Suppressor macrophage treated with lipopolysaccharide for 1 hour (primary cell): ENCODE measurements around the gene MAB21L2.
"Not testable (repeated sequence)": the region's sequence is repeated elsewhere in the genome, so short reads cannot be mapped to it uniquely, and the experiment has no call there.

Experiments used
- DNase-seq, 3 donors: peaks; one replicate each; pipeline ENCODE4 v3.0.0-alpha.2; 2020 to 2022

The MAB21L2 gene

DNA sequence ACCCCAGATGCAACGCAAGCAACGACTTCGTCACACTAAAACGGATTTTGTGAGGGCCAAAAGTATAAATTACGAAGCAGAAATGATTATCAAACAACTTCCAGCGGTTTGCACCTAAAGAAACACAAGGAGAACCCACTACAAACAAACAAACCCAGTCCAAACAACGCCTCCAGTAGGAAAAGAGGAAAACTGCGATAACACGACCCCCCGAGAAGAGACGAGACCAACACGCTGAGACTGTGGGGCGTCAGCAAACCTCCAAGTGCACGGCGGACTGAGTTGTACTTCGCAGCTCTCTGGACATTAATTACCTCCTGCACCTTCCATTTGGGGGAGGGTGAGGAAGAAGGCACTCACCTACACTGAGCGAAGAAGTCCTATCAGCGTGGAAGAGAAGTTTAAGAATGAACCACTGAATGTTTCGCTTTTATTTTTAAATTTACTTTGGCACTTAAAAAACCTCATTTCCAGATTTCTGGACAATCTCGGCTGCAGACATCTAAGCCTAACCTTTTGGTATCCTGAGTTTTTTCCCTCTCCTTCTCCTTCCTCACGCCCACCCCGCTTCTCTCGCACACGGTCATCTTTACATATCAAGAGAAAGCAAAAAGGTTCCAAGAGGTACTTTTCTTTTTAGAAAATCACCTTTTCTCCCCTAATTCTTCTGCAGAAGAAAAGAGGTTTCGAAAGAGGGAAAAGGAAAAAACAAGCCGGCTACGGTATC is at the start of gene MAB21L2:
TSS of gene MAB21L2 (plus strand) at position 6 of the 727 bp plus-strand sequence. CDS start 879 bp downstream, outside the sequence.
- DNase-seq: no peak

DNA sequence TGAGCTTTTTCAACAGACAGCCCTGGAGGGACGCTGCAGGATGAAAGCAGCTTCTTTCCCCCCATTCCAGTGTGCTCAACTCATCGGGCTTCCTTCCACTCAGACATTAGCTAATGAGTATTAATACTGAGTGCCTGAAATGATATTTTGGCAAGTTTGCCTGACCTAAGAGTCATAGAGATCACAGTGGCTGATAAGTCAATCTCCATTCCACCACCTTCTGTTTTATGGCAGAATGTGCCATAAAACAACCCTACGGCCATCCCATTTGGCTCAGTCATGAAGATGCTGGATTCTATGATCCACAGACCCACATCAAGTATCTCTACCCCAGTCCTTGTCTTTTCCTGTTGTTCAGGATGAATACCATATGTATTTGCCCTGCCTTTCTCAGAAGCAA is 48.3 kb upstream of the MAB21L2 start:
- DNase-seq: no peak

DNA sequence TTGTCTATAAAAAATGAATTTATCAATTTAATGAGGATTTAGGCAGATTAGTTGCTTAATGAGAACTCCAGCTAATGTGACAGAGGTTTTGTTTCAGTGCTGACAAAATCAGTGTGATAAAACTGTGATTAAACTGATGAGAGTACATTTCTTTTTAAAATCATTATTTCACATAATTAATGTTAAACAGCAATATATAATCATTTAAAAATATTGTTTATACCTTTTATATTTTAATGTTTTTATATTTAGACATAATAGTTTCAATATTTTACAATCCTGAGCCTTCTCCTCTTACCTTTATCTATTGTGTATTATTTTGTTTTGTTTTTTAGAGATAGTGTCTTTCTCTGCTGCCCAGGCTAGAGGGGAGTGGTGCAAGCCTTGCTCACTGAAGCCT is 47.1 kb upstream of the MAB21L2 start:
- DNase-seq: no peak

DNA sequence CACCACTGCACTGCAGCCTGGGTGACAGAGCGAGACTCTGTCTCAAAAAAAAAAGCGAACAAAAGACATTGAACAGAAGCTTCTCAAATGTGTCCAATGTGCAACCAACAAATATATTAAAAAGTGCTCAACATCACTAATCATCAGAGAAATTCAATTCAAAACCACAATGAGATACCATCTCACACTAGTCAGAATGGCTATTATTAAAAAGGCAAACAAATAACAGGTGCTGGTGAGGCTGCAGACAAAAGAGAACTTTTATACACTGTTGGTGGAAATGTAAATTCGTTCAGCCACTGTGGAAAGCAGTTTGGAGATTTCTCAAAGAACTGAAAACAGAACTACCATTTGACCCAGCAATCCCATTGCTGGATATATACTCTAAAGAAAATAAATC is 44.0 kb upstream of the MAB21L2 start:
- DNase-seq: not testable (repeated sequence)

DNA sequence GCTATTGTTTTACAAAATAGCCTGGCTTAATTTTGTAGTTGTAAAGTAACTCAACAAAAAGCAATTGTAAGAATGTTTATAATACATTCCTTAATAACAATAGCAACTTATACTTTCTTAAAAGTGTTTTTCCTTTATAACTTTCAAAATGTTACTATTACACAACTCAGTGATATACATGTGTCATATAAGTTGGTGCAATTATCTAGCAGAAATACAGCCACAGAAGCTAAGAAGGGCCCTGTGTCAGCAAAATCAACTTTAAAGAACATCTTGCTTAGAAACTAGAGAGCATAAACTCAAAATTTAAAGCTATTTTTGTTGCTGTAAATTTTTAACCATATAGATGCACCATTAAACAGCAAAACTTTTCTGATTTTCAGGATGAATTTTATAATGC is 41.4 kb upstream of the MAB21L2 start:
- DNase-seq: peak in 1 of 3 donors; percentile 4

DNA sequence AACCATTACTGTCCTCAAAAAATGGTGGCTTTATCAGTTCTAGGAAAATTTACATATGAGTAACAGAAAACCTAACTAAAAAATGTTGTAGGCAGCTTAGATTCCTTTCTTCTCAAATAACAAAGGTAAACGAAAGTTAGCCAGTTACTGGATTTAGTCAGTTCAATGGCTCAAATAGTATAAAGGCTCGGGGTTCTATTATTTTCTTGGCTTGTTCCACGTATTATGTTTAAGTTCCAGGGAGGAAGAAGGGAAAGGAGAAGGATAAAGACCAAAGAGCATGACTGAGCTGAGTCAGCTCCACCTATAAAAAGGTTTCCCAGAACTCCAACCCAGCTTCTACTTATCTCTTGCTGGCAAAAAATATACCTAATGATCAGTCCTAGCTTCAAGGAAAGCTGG is 41.0 kb upstream of the MAB21L2 start:
- DNase-seq: no peak

DNA sequence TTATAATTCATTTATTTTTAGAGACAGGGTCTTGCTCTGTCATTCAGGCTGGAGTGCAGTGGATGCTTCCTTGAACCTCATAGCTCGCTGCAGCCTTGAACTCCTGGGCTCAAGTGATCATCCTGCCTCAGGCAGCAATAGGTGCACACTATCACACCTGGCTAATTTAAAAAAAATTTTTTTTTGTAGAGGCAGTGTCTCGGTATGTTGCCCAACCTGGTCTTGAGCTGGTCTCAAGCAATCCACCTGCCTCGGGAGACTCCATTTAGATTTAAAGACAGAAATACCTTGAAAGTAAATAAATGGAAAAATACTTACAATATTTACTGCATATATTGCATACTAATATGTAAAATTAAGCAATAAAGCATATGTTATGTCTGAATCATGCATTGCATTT is 40.3 kb upstream of the MAB21L2 start:
- no peak for DNase-seq

DNA sequence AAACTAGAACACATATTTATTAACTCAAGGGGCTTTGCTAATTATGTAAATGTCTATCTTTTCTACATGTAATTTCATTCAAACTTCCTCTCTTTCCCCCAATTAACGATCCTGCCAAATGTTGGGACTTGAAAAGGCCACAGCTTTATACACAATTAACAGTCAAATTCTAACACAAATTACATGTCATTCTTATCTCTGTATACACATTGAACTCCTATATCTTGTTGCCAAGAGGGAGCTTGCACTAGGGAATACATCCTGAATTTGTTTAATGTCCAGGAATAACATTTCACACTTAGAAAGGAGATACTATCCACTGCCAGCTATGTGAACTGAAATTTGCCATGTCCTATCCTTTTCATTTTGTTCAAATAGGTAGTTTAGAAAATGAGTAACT is 38.9 kb upstream of the MAB21L2 start:
- DNase-seq: no peak

DNA sequence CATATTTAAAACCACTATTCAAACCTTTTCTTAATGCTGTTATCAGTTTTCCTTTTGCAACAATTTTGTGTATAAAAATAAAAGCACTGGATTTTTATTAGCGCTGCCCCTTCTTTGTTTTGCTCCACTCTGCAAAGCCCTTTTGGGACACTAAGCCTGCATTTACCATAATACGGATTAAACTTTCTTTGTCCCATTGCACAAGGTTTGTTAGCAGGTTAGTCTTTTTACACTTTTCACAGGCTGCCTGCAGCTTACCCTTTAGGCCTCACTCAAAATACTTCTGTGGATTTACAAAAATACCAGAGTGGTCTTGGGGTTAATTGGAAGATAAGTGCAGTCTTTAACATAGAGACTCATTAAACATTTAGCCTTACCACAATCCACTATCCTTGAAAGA is 35.7 kb upstream of the MAB21L2 start:
- DNase-seq: no peak

DNA sequence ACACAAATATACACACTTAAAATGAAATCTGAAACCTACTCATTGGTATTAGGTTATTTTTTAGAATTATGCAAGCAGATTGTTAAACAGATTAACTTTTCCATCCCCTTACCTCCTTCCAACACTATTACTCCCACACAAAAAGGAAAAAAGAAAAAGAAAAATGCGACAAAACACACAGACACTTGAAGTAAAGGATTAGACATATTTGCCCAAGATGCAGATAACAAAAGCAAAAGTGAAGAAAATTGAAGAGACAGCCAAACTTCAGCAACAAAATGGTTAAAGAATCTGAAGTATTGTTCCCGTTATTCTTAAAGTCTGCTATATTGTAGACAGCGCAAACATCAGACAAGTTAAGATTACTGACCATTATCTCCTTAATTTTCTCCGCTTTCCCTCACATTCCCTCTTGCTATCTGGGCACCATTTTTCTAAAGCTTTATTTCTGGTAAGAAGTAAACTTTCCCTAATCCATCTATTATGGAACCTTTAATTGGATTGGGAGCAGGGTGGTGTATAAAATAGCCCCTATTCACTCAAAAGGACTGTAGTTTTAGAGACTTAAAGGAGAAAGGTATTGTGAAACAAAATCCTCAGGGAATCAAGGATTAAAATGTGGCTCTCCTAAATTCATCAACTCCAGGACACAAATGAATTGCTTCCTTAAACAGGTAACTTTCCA is 34.7 kb upstream of the MAB21L2 start:
- DNase-seq: no peak

DNA sequence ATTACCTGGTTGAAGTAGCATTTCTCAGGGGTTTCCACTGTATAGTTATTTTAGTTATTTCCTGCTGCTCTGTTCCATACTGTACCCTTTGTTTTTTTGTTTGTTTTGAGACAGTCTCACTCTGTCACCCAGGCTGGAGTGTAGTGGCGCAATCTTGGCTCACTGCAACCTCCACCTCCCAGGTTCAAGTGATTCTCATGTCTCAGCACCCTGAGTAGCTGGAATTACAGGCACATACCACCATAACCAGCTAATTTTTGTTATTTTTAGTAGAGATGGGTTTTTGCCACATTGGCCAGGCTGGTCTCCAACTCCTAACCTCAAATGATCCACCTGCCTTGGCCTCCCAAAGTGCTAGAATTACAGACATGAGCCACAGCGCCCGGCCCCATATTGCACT is 24.1 kb upstream of the MAB21L2 start:
- not testable (repeated sequence) for DNase-seq

DNA sequence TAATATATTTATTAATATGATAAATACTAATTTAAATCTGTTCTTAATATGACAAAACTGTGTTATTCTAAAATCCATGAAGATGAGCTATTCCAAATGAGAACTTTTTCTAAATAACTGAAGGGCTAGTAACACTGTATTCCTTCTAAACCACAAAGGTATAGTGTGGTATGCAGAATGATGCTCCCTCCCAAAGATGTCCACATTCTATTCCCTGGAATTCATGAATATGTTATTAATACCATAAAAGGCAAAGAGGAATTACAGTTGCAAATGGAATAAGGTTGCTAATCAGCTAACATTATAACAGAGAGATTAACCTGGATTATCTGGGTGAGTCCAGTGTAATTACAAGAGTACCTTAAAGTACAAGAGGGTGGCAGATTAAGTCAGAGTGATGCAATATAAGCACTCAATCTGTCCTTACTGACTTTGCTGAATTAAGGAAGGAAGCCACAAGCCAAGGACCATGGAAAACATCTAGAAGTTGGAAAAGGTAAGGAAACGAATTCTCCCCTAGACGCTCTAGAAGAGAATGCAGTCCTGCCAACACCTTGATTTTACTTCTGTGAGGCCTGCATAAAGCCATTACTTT is 20.7 kb upstream of the MAB21L2 start:
- no peak for DNase-seq

DNA sequence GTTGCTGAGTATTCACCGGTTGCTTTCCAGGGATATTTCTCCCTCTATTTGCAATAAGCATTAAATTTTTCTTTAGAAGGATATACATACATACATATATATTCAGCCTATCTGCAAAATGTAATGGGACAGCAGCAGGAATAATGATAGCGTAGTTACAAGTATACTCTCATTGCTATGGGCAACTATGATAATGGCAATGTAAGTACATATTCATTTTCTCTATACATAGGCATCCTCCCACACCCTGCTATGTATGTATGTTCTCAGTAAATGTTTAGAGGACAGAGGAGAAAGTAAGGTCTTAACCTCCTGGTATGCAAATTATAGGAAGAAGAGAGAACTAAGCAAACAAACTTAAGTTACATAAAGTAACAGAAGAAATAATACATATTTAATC is 19.7 kb upstream of the MAB21L2 start:
- no peak for DNase-seq

DNA sequence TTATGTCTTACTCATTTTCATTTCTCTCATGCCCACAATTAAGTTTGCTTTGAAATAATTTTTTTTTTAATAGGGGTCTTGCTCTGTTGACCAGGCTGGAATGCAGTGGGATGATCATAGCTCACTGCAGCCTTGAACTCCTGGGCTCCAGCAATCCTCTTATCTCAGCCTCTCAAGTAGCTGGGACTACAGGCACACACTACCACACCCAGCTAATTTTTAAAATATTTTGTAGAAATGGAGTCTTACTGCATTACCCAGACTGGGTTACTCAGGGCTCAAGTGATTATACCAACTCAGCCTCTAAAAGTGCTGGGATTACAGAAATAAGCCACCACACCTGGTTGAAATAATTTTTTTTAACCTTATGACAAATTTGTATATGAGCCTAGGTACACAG is 19.2 kb upstream of the MAB21L2 start:
- DNase-seq: no peak

DNA sequence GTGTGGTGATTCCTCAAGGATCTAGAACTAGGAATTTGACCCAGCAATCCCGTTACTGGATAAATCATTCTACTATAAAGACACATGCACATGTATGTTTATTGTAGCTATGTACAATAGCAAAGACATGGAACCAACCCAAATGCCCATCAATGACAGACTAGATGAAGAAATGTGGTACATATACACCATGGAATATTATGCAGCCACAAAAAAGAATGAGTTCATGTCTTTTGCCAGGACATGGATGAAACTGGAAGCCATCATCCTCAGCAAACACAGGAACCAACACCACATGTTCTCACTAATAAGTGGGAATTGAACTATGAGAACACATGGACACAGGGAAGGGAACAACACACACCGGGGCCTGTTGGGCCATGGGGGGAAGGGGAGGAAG is 17.0 kb upstream of the MAB21L2 start:
- not testable (repeated sequence) for DNase-seq

DNA sequence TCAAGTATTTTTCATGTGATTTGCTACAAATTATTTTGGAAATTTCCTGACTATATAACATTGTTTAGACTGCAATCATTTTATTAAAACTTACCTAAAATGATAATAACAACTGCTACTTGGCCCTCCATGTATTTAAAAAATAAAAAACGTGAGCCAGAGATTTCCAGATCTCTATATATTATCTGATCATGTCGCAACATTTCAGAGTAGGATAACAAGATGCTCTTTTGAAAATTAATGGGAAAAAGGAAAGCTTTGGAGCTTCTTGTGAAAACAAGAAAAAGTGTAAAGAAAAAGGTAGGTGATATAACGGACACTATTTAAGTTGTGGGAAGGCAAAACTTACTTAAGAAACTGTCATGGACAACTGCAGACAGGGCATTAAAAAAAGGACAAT is 14.9 kb upstream of the MAB21L2 start:
- DNase-seq: no peak

DNA sequence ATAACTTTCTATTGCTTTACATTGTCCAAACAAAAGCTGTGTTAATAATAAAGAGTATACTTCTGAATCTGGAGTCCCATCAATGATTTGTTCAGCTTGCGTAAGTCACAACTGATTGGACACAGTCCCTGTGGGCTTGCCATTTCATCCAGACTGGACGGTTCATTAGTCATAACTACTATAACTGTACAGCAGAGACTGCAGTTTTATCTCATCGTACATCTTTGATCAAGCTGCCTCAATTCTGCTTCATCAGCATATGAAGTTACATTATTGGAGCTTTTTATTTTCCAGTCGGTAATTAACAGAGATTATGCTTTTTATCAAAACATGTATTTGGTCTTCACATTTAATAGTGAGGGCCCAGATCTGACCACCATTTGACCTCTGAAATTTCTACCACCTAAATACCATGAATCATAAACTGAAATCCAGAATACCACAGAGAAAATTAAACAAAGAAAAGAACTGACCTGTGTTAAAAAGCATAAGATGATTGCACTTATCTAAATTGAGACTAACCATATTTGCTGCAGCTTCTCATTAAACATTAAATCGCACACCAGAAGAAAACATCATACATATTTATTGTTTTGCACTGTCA is 12.5 kb upstream of the MAB21L2 start:
- no peak for DNase-seq

DNA sequence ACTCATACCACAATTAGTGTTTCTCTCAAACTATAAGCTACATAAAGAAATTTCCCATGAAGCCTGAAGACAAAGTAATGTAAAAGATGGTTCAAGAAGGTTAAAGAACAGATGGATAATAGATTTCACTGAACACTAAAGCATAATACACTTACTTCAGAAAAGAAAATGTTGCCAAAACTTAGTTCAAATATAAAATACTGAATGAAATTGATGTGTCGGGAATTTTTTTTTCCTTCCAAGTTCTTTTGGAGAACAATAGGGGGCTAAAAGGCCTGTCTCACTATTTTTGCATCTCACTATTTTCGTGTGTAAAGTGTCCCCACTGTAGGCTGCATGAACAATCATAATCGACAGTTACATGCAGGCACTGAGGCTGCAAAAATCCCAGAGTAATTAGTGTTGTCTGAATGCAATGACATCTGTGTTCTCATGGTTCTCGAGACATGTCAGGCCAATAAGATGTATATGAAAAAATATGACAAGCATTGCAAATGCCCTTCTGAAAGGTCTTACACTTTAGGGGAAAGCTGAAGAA is 11.9 kb upstream of the MAB21L2 start:
- DNase-seq: no peak

DNA sequence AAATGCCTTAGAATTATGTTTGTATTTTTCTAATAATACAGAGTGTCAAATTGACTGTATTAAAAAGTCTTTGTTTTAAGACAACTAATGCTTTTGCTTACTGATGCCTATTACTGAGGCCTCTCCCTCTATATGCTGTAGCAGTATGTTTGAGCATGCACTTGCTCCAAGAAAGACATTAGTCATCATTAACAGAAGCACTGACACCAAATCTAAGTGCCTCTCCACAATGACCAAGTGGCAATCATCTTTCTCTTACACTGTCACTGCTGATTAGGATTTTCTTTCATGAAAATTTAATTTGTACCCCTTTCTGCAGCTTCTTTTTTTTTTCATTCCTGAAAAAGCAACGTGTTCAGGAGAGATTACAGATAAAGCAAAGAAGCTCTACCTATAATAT is 11.1 kb upstream of the MAB21L2 start:
- no peak for DNase-seq

DNA sequence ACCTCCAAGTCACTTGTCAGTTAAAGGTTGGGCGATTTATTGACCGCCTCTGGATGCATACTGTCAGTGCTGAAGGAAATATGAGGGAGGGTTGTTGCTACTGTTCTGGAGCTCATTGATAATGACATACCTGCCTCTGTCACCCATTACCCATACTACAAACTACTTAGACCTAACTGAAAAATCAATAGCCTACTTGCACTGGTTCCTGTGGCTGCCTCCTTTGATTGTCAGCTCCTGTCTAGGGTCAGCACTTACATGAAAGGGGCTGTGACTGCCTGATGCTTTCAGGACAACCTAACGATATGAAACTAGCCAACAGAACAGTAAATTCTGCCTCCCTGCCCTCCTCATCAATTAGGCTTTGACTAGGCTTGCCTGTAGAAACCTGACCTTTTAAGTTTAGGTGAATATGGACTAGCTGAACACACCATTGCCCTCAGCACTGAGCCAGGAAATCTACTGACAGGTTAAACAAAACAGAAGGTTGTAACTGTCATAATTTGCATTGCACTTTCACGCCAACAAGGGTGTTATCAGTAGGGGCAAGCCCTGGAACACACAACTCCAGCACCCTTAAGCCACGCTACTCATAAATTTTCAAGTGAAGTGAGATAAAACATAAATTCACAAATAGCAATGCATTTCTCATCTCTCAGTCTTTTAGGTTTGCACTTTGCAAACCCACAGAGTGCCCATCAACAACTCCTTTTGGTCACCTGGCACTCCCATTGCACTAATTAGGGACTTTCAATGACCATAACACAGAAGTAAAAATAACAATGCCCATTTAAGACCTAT is 9.0 kb upstream of the MAB21L2 start:
- no peak for DNase-seq

DNA sequence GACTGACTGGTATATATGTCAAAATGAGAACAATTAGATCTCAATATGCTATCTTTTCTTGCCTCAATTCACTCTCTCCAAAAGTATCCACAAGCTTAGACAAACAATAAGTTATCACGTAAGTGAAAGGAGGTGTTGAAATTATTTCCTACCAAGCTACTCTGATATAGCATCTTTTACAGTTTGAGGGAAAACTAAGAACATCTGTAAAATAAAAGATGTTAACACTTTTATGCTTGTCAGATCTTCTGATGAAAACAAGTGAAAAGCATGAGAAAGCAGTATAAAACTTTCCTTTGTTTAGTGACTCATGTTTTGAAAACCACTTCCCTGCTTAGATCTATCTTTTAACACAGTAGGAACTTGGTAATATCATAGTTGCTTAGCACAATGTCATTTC is 8.4 kb upstream of the MAB21L2 start:
- DNase-seq: peak in 2 of 3 donors; percentile 22 to 25

DNA sequence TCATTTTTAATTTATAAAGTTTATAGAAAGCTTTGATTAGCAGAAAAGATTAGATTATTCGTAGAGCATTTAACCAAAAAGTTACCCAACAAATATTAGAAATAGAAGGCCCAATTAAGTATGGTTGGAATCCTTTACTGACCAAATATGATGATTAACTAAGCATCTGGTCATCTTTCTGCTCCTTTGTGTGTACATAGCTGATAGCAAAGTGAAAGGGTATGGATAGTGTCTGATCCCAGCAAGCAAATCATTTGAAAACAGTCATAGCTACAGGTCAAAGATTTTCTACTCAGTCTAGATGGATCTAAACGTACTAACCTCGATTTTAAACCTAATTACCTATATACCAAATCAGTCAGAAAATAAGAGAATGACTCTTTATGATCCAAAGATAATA is 7.3 kb upstream of the MAB21L2 start:
- no peak for DNase-seq

DNA sequence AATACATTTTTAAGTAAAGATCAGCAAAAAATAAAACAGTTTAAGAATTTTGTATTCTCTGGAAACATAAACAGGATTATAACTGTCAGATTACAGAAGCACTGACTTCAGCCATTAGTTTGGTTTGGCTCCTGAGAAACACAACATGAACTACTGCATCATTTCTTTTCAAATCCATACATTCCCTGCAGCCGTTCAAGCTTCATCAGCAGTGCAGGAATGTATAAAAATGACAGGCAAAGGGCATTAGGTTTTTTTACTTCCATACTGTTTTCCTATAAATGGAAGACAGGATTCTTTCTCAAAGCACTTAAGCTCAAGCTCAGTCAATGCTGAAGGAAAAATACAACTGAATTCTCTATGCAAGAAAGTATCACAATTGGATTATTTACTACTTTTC is 4.2 kb upstream of the MAB21L2 start:
- DNase-seq: no peak
